ENCODE results near the gene DNAI1. TPM values are rescaled to one million over a fixed set of nuclear protein-coding genes. Genes with fewer than 3 reads are reported as not detected.

Gene DNAI1
- total RNA-seq, 1 experiment from 2014 or later: 1.1 TPM

GRCh38 chr9:34417734-34418133, 40.9 kb upstream of the DNAI1 start:
- no TSS peak for BruUV-seq (replicated peaks)
- ATAC-seq: no peak
- Histone ChIP-seq H3K4me1 (ENCODE audit: control insufficient read depth in 1 of 2, insufficient read depth in 2 of 2, low read length in 2 of 2) (no peaks in the 10 kb centered on the region), H3K27me3 (ENCODE audit: insufficient read depth, low read length) (no peaks in the 10 kb centered on the region), H3K79me2 (ENCODE audit: insufficient read depth, low read length) (no peaks in the 10 kb centered on the region), H3K4me3 (replicated peaks in 1 of 2; ENCODE audit: low read depth in 1 of 2, low read length in 2 of 2) (no peak overlapping the region), H2AFZ (ENCODE audit: low read depth, low read length, poor library complexity, severe bottlenecking) (no peak overlapping the region), H3K36me3 (ENCODE audit: control insufficient read depth in 1 of 2, insufficient read depth in 2 of 2, low read length in 2 of 2) (no peaks in the 10 kb centered on the region), H4K20me1 (ENCODE audit: insufficient read depth) (no peaks in the 10 kb centered on the region), H3K4me2 (ENCODE audit: low read length) (no peak overlapping the region), H3K27ac (ENCODE audit: low read depth, low read length) (no peak overlapping the region), H3K9me2 (ENCODE audit: insufficient read depth) (no peaks in the 10 kb centered on the region), H3K9me3 (ENCODE audit: control insufficient read depth in 1 of 2, insufficient read depth in 1 of 2, low read depth in 1 of 2, low read length in 2 of 2) (no peaks in the 10 kb centered on the region), H3K9ac (ENCODE audit: low read length) (no peak overlapping the region)
- RAD21 ChIA-PET (ENCODE audit: low non-redundant PET in 1 of 2, low total read pairs in 2 of 2, uncharacterized antibody in 2 of 2, unreplicated experiment in 2 of 2): no interaction called here
- POLR2A ChIA-PET: no interaction called here
- CTCF ChIA-PET: interaction anchor here (4.1 kb wide), 1 partner anchor 14 kb away, joined by 20 read pairs; no protein-coding TSS in a partner anchor
- TF ChIP-seq ZNF274 (IDR thresholded peaks at IDR 0.05; ENCODE audit: low read depth, low read length): no peak
- TF ChIP-seq POLR2AphosphoS5 (IDR thresholded peaks at IDR 0.05; ENCODE audit: low read depth, low read length): no peak
- no peak for TF ChIP-seq CTCF (IDR thresholded peaks at IDR 0.05 in 2 of 3, conservative IDR thresholded peaks at IDR 0.05 in 1 of 3; ENCODE audit: borderline replicate concordance in 1 of 3, insufficient read depth in 1 of 3, low read depth in 2 of 3, low read length in 2 of 3)
- TF ChIP-seq CEBPB (IDR thresholded peaks at IDR 0.05; ENCODE audit: low read depth): no peak
- no peak for TF ChIP-seq RAD21 (IDR thresholded peaks at IDR 0.05; ENCODE audit: low read depth)
- TF ChIP-seq ATF3 (IDR thresholded peaks at IDR 0.05): no peak
- TF ChIP-seq EZH2 (IDR thresholded peaks at IDR 0.05): no peak
- no peak for TF ChIP-seq CBX3 (IDR thresholded peaks at IDR 0.05; ENCODE audit: low read depth)
- TF ChIP-seq EGR1 (IDR thresholded peaks at IDR 0.05; ENCODE audit: low read depth): no peak
- no peak for TF ChIP-seq SP1 (IDR thresholded peaks at IDR 0.05; ENCODE audit: low read depth)
- TF ChIP-seq ELF1 (IDR thresholded peaks at IDR 0.05; ENCODE audit: borderline replicate concordance, low read depth): no peak
- no peak for TF ChIP-seq SIN3A (IDR thresholded peaks at IDR 0.05; ENCODE audit: low read depth)
- no peak for TF ChIP-seq POLR2A (IDR thresholded peaks at IDR 0.05; ENCODE audit: borderline replicate concordance, extremely low read depth, insufficient read depth, insufficient read length)
- TF ChIP-seq ZBTB33 (IDR thresholded peaks at IDR 0.05; ENCODE audit: extremely low read depth, insufficient replicate concordance, low read length): no peak
- no peak for TF ChIP-seq ZFX (IDR thresholded peaks at IDR 0.05)
- DNase-seq (ENCODE audit: low read depth, low spot score): no peak
- intact Hi-C loops (cut with micrococcal nuclease): no loop called here
